ENCODE data around the gene ADIPOR1.
"Not testable (repeated sequence)": the region's sequence is repeated elsewhere in the genome, so short reads cannot be mapped to it uniquely, and the experiment has no call there.

The ADIPOR1 gene

DNA sequence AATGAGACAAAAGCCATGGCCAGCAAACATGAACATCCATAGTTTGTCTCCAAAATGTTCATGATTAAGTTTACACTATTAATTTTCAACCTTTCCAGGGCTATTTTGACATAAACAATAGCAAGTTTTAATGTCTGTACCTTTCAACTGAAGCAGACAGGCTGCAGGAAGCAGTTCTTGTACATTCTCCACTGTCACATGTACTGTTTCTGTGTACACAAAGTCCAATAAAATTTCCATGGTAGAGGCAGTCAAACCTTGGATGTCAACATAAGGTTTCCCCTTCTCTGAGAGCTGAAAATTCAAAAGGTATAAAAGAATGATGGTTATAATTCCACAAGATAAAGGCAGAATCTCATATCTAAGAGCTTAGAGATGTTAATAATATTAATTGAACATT is 38.5 kb downstream of the ADIPOR1 start:
- TF ChIP-seq, protein P1, sequence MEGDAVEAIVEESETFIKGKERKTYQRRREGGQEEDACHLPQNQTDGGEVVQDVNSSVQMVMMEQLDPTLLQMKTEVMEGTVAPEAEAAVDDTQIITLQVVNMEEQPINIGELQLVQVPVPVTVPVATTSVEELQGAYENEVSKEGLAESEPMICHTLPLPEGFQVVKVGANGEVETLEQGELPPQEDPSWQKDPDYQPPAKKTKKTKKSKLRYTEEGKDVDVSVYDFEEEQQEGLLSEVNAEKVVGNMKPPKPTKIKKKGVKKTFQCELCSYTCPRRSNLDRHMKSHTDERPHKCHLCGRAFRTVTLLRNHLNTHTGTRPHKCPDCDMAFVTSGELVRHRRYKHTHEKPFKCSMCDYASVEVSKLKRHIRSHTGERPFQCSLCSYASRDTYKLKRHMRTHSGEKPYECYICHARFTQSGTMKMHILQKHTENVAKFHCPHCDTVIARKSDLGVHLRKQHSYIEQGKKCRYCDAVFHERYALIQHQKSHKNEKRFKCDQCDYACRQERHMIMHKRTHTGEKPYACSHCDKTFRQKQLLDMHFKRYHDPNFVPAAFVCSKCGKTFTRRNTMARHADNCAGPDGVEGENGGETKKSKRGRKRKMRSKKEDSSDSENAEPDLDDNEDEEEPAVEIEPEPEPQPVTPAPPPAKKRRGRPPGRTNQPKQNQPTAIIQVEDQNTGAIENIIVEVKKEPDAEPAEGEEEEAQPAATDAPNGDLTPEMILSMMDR (IDR thresholded peaks at IDR 0.05; ENCODE audit: insufficient read depth, low read depth, low read length, missing control alignments): no peak
- no peak for DNase-seq (ENCODE audit: low read depth)
- no peak overlapping the region for H3K4me3 ChIP-seq (ENCODE audit: low read length)

GRCh38 chr1:202915146-202915545 is 43.0 kb downstream of the ADIPOR1 start:
- H3K4me3 ChIP-seq (ENCODE audit: low read length): no peak overlapping the region
- DNase-seq (ENCODE audit: low read depth): no peak
- TF ChIP-seq, protein P1 (IDR thresholded peaks at IDR 0.05; ENCODE audit: insufficient read depth, low read depth, low read length, missing control alignments): no peak

GRCh38 chr1:202912476-202912875 is 45.6 kb downstream of the ADIPOR1 start:
- H3K4me3 ChIP-seq (ENCODE audit: low read length); DNase-seq (ENCODE audit: low read depth): not testable (repeated sequence)

GRCh38 chr1:202909494-202909893 is 48.6 kb downstream of the ADIPOR1 start:
- DNase-seq (ENCODE audit: low read depth): no peak
- no peak overlapping the region for H3K4me3 ChIP-seq (ENCODE audit: low read length)
- TF ChIP-seq, protein P1 (IDR thresholded peaks at IDR 0.05; ENCODE audit: insufficient read depth, low read depth, low read length, missing control alignments): no peak

DNA sequence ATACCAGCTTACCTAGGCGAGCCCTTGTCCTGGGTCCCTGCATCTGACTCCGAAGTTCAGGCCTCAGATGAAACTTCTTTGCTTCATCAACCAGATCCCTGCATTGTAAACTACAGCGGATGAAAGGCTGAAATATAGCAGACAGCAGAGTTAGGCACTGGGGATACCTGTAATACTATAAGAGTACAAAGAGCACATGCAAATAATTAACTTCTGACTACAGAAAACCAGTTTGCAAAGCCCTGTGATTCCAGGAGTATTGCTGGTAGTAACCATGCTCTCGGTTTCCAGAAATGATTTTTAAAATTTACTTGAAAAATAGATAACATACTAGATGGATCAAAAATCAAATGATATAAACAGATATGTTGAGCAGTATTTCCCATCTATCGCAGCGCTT is 49.1 kb downstream of the ADIPOR1 start:
- no peak for DNase-seq (ENCODE audit: low read depth)
- TF ChIP-seq, protein P1 (IDR thresholded peaks at IDR 0.05; ENCODE audit: insufficient read depth, low read depth, low read length, missing control alignments): no peak
- no peak overlapping the region for H3K4me3 ChIP-seq (ENCODE audit: low read length)

DNA sequence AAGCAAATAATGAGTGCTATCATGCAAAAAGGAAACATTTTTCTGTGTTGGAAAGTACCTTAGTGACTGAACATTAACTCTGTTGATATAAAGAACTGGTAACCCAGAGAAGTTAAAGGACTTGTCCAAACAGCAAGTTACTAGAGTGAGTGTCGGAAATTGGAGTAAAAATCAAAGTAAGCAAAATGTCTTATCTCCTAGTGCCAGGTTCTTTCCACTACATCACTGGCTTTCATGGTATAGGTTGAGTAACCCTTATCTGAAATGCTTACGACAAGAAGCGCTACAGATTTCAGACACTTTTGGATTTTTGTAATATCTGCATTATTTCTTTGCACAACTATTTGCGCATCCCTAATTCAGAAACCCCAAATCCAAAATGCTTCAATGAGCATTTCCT is 52.8 kb downstream of the ADIPOR1 start:
- DNase-seq (ENCODE audit: low read depth): no peak
- H3K4me3 ChIP-seq (ENCODE audit: low read length): no peak overlapping the region
- TF ChIP-seq, protein P1 (IDR thresholded peaks at IDR 0.05; ENCODE audit: insufficient read depth, low read depth, low read length, missing control alignments): no peak

- DNase-seq (ENCODE audit: low read depth); H3K4me3 ChIP-seq (ENCODE audit: low read length): not testable (repeated sequence)
Observed at GRCh38 chr1:202903808-202904207, 54.3 kb downstream of the ADIPOR1 start.

DNA sequence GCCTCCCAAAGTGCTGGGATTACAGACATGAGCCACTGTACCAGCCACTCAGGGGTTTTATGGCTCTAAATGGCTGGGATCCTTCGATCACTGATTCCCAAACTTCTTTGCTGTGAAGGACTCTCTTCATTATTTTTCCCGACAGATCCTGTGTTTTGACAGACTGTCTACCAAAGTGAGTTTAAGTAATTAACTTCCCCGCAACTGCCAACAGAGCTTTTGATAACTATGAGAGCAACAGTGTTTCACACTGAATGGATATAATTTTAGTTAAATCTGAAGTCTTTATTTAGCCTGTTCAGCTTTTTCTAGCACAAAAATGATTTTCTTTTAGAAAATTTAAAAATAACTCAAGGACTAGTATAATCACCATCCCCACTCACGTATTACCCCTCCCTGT is 56.6 kb downstream of the ADIPOR1 start:
- no peak overlapping the region for H3K4me3 ChIP-seq (ENCODE audit: low read length)
- TF ChIP-seq, protein P1 (IDR thresholded peaks at IDR 0.05; ENCODE audit: insufficient read depth, low read depth, low read length, missing control alignments): no peak
- DNase-seq (ENCODE audit: low read depth): no peak

All from epithelial cell of esophagus (primary cell).